ENCODE measurements around the gene SLF2.

The SLF2 gene

GRCh38 chr10:100930368-100930767 is 17.6 kb downstream of the SLF2 start:
- Histone ChIP-seq H2AK5ac (ENCODE audit: low read length) (no peak overlapping the region), H2BK120ac (ENCODE audit: insufficient read depth, low read length, poor library complexity) (no peak overlapping the region), H4K91ac (ENCODE audit: low read depth, low read length) (no peak overlapping the region), H3K4ac (ENCODE audit: low read depth, low read length) (no peak overlapping the region), H4K8ac (ENCODE audit: low read depth, low read length) (no peak overlapping the region), H3K79me1 (ENCODE audit: low read length) (no peaks in the 10 kb centered on the region), H3K14ac (ENCODE audit: low read length) (no peak overlapping the region), H3K23ac (ENCODE audit: low read length) (no peak overlapping the region), H4K12ac (ENCODE audit: low read depth, low read length) (no peak overlapping the region), H3K4me3 (ENCODE audit: low read depth, low read length) (no peak overlapping the region), H2BK5ac (ENCODE audit: low read depth, low read length, poor library complexity) (no peak overlapping the region), H3K4me2 (ENCODE audit: low read length) (no peak overlapping the region), H3K18ac (ENCODE audit: low read length) (no peak overlapping the region), H3K4me1 (ENCODE audit: control insufficient read depth in 1 of 2, insufficient read depth in 2 of 2, low read length in 2 of 2) (no peaks in the 10 kb centered on the region), H2BK12ac (ENCODE audit: low read length) (no peak overlapping the region), H3K36me3 (ENCODE audit: control insufficient read depth in 1 of 2, insufficient read depth in 2 of 2, low read length in 2 of 2) (peaks cover 13 to 21% of the 10 kb centered on the region in 2 experiments), H3K79me2 (ENCODE audit: control insufficient read depth, insufficient read depth, low read length, poor library complexity) (no peaks in the 10 kb centered on the region), H2AFZ (ENCODE audit: insufficient read depth, low read length, poor library complexity) (no peak overlapping the region), H3K9ac (ENCODE audit: low read length) (no peak overlapping the region), H3K27ac (ENCODE audit: low read depth, low read length) (no peak overlapping the region), H3K9me3 (ENCODE audit: insufficient read depth, low read depth, low read length) (no peaks in the 10 kb centered on the region), H3K27me3 (ENCODE audit: insufficient read depth, low read length) (no peaks in the 10 kb centered on the region)
- DNase-seq, result no peak

- Histone ChIP-seq H3K23ac (ENCODE audit: low read length) (no peak overlapping the region), H3K79me1 (ENCODE audit: low read length) (no peaks in the 10 kb centered on the region), H2BK120ac (ENCODE audit: insufficient read depth, low read length, poor library complexity) (no peak overlapping the region), H3K36me3 (ENCODE audit: control insufficient read depth in 1 of 2, insufficient read depth in 2 of 2, low read length in 2 of 2) (peaks cover 16 to 23% of the 10 kb centered on the region in 2 experiments), H3K79me2 (ENCODE audit: control insufficient read depth, insufficient read depth, low read length, poor library complexity) (no peaks in the 10 kb centered on the region), H3K4me2 (ENCODE audit: low read length) (no peak overlapping the region), H3K9me3 (ENCODE audit: insufficient read depth, low read depth, low read length) (no peaks in the 10 kb centered on the region), H2BK12ac (ENCODE audit: low read length) (no peak overlapping the region), H4K8ac (ENCODE audit: low read depth, low read length) (no peak overlapping the region), H3K4me1 (ENCODE audit: control insufficient read depth in 1 of 2, insufficient read depth in 2 of 2, low read length in 2 of 2) (no peaks in the 10 kb centered on the region), H2AFZ (ENCODE audit: insufficient read depth, low read length, poor library complexity) (no peak overlapping the region), H3K14ac (ENCODE audit: low read length) (no peak overlapping the region), H2AK5ac (ENCODE audit: low read length) (no peak overlapping the region), H3K4me3 (ENCODE audit: low read depth, low read length) (no peak overlapping the region), H3K27me3 (ENCODE audit: insufficient read depth, low read length) (no peaks in the 10 kb centered on the region), H2BK5ac (ENCODE audit: low read depth, low read length, poor library complexity) (no peak overlapping the region), H4K12ac (ENCODE audit: low read depth, low read length) (no peak overlapping the region), H3K9ac (ENCODE audit: low read length) (no peak overlapping the region), H3K4ac (ENCODE audit: low read depth, low read length) (no peak overlapping the region), H3K27ac (ENCODE audit: low read depth, low read length) (no peak overlapping the region), H3K18ac (ENCODE audit: low read length) (no peak overlapping the region), H4K91ac (ENCODE audit: low read depth, low read length) (no peak overlapping the region)
- WGBS (ENCODE audit: extremely low coverage, insufficient coverage, insufficient read length), result no CpG with 5 or more reads among the region's 3 CpGs
- DNase-seq, result peak in 1 of 2 donors; percentile 39
Measured at GRCh38 chr10:100934084-100934659, 21.4 kb downstream of the SLF2 start.

- H3K27me3 ChIP-seq (ENCODE audit: insufficient read depth, low read length), result no peaks in the 10 kb centered on the region
- H3K27ac ChIP-seq (ENCODE audit: low read depth, low read length), result no peak overlapping the region
- H4K91ac ChIP-seq (ENCODE audit: low read depth, low read length), result no peak overlapping the region
- H3K23ac ChIP-seq (ENCODE audit: low read length), result no peak overlapping the region
- H3K18ac ChIP-seq (ENCODE audit: low read length), result no peak overlapping the region
- no peak overlapping the region for H4K8ac ChIP-seq (ENCODE audit: low read depth, low read length)
- peak; percentile 8 to 80 for DNase-seq
- H3K4me1 ChIP-seq (ENCODE audit: control insufficient read depth in 1 of 2, insufficient read depth in 2 of 2, low read length in 2 of 2), result no peaks in the 10 kb centered on the region
- no peak overlapping the region for H3K9ac ChIP-seq (ENCODE audit: low read length)
- no peak overlapping the region for H3K4me2 ChIP-seq (ENCODE audit: low read length)
- H3K14ac ChIP-seq (ENCODE audit: low read length), result no peak overlapping the region
- no peaks in the 10 kb centered on the region for H3K79me1 ChIP-seq (ENCODE audit: low read length)
- H2BK120ac ChIP-seq (ENCODE audit: insufficient read depth, low read length, poor library complexity), result no peak overlapping the region
- H2AFZ ChIP-seq (ENCODE audit: insufficient read depth, low read length, poor library complexity), result no peak overlapping the region
- H3K9me3 ChIP-seq (ENCODE audit: insufficient read depth, low read depth, low read length), result no peaks in the 10 kb centered on the region
- H4K12ac ChIP-seq (ENCODE audit: low read depth, low read length), result no peak overlapping the region
- H3K79me2 ChIP-seq (ENCODE audit: control insufficient read depth, insufficient read depth, low read length, poor library complexity), result no peaks in the 10 kb centered on the region
- H2AK5ac ChIP-seq (ENCODE audit: low read length), result no peak overlapping the region
- H3K4ac ChIP-seq (ENCODE audit: low read depth, low read length), result no peak overlapping the region
- no peak overlapping the region for H3K4me3 ChIP-seq (ENCODE audit: low read depth, low read length)
- no peak overlapping the region for H2BK5ac ChIP-seq (ENCODE audit: low read depth, low read length, poor library complexity)
- H3K36me3 ChIP-seq (ENCODE audit: control insufficient read depth in 1 of 2, insufficient read depth in 2 of 2, low read length in 2 of 2), result peaks cover 21 to 25% of the 10 kb centered on the region in 2 experiments
- H2BK12ac ChIP-seq (ENCODE audit: low read length), result no peak overlapping the region
Measured at GRCh38 chr10:100939763-100940344, 27.1 kb downstream of the SLF2 start.

GRCh38 chr10:100942229-100942628 is 29.5 kb downstream of the SLF2 start:
- Histone ChIP-seq H3K14ac (ENCODE audit: low read length) (no peak overlapping the region), H3K4ac (ENCODE audit: low read depth, low read length) (no peak overlapping the region), H4K91ac (ENCODE audit: low read depth, low read length) (no peak overlapping the region), H3K9ac (ENCODE audit: low read length) (no peak overlapping the region), H3K79me1 (ENCODE audit: low read length) (no peaks in the 10 kb centered on the region), H4K12ac (ENCODE audit: low read depth, low read length) (no peak overlapping the region), H2BK12ac (ENCODE audit: low read length) (no peak overlapping the region), H2BK5ac (ENCODE audit: low read depth, low read length, poor library complexity) (no peak overlapping the region), H3K4me2 (ENCODE audit: low read length) (no peak overlapping the region), H3K79me2 (ENCODE audit: control insufficient read depth, insufficient read depth, low read length, poor library complexity) (no peaks in the 10 kb centered on the region), H3K9me3 (ENCODE audit: insufficient read depth, low read depth, low read length) (no peaks in the 10 kb centered on the region), H2BK120ac (ENCODE audit: insufficient read depth, low read length, poor library complexity) (no peak overlapping the region), H3K23ac (ENCODE audit: low read length) (no peak overlapping the region), H4K8ac (ENCODE audit: low read depth, low read length) (no peak overlapping the region), H3K36me3 (ENCODE audit: control insufficient read depth in 1 of 2, insufficient read depth in 2 of 2, low read length in 2 of 2) (peaks cover 19 to 22% of the 10 kb centered on the region in 2 experiments), H3K4me1 (ENCODE audit: control insufficient read depth in 1 of 2, insufficient read depth in 2 of 2, low read length in 2 of 2) (no peaks in the 10 kb centered on the region), H2AK5ac (ENCODE audit: low read length) (no peak overlapping the region), H3K27me3 (ENCODE audit: insufficient read depth, low read length) (no peaks in the 10 kb centered on the region), H3K18ac (ENCODE audit: low read length) (no peak overlapping the region), H3K4me3 (ENCODE audit: low read depth, low read length) (no peak overlapping the region), H3K27ac (ENCODE audit: low read depth, low read length) (no peak overlapping the region), H2AFZ (ENCODE audit: insufficient read depth, low read length, poor library complexity) (no peak overlapping the region)
- WGBS (ENCODE audit: extremely low coverage, insufficient coverage, insufficient read length), result no CpG with 5 or more reads among the region's 3 CpGs
- no peak for DNase-seq
